Measurements from ENCODE around the gene PRMT2.
"Not testable (repeated sequence)": the region's sequence is repeated elsewhere in the genome, so short reads cannot be mapped to it uniquely, and the experiment has no call there.

Gene PRMT2

GRCh38 chr21:46617267-46618051 is 18.0 kb upstream of the PRMT2 start:
- no peak for DNase-seq (ENCODE audit: low read depth)

GRCh38 chr21:46618738-46619379 is 16.6 kb upstream of the PRMT2 start:
- DNase-seq (ENCODE audit: low read depth) = no peak

GRCh38 chr21:46619846-46620245 is 15.6 kb upstream of the PRMT2 start:
- no peak for DNase-seq (ENCODE audit: low read depth)

GRCh38 chr21:46620846-46621245 is 14.6 kb upstream of the PRMT2 start:
- no peak for DNase-seq (ENCODE audit: low read depth)

DNA sequence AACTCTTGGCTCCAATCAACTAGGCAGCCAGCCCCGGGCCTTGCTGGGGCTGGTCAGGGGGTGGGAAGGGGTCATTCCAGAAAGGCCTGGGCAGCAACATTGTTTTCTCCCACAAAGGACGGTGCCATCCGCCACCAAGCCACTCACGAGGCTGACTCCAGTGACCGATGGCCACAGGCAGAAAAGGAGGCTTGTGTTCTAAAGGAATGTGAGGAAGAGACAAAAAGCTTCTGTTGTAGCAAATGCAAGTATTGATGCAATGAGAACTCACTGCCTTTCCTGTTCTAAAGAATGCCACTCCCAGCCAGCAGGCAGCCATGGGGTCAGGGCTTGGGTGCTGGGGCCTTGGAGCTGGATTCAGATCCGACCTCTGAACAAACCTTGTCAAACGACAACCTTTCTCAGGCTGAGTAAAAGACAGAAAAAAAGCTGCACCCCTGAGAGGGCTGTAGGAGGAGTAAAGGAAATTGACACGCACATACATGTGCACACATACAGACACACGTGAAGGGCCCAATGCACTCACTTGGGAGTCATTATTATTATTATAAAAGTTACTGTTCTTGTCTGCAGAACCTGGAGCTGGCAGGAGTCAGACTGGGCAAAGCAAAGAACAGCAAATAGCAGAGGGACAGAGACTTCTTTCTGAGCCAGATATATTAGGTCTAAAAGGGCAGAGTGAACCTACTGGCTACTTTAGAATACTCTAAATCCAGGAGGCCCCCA is 13.9 kb upstream of the PRMT2 start:
- no peak for DNase-seq (ENCODE audit: low read depth)

- DNase-seq (ENCODE audit: low read depth) = no peak
Observed at GRCh38 chr21:46622226-46622625, 13.2 kb upstream of the PRMT2 start.

DNA sequence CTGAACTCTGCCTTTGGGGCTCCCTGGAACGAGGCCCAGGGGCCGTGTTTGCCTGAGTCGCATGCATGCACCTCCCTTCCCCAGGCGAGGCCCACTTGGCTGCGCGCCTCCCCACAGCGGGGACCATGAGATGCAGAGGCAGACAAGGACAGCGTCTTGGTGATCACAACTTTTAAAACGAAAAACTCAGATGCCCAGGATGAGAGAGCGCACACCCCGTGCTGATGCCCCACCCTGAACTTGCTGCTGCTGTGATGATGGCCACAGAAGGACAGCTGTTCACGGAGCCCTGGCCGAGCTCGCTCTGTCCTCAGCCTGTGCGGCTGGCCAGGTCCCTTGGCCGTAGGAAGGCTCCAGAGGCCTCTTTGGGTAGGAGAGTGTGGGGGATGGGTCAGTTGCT is 11.4 kb upstream of the PRMT2 start:
- DNase-seq (ENCODE audit: low read depth) = no peak

DNA sequence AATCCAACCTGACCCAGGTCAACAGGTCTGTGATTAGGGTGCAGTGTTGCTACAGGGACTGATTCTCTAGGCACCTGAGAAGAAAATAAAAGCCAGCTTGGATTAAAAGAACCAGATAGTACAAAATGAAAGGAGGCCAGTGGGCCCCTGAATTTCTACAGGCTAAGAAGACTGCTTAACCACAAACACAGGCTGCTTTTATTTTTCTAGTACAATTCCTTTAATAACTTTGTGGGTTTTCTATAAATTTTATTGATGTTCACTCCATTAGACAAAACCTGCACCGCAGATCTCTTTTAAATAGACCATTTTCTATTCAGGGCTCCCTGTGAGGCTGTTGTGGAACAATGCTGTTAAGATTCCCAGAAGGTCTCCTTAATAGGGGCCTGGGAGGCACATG is 9.7 kb upstream of the PRMT2 start:
- DNase-seq (ENCODE audit: low read depth) = no peak

GRCh38 chr21:46626536-46626935 is 8.9 kb upstream of the PRMT2 start:
- DNase-seq (ENCODE audit: low read depth) = no peak

- no peak for DNase-seq (ENCODE audit: low read depth)
Observed at GRCh38 chr21:46626975-46627501, 8.4 kb upstream of the PRMT2 start.

DNA sequence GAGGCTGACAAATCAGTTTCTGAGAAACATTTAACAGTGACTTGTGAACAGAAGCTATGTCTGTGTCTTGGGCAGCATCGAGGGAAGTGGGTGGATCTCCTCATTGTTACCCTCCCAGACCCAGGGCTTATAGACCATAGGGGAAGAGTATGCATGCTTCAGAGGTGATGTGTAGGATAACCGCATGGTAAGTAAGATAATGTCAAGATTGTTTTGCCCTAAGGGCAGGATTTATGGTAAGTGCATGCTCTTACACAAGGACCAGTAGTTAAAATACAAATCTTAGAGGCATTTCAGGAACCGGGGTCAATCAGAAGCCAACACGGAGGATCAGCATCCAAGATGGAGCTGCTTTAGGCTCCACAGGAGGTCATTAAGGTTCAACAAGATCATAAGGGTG is 7.7 kb upstream of the PRMT2 start:
- DNase-seq (ENCODE audit: low read depth) = no peak

GRCh38 chr21:46628868-46629267 is 6.6 kb upstream of the PRMT2 start:
- DNase-seq (ENCODE audit: low read depth) = no peak

GRCh38 chr21:46630915-46631314 is 4.6 kb upstream of the PRMT2 start:
- not testable (repeated sequence) for DNase-seq (ENCODE audit: low read depth)

- DNase-seq (ENCODE audit: low read depth) = no peak
Observed at GRCh38 chr21:46633566-46633965, 1.9 kb upstream of the PRMT2 start.

DNA sequence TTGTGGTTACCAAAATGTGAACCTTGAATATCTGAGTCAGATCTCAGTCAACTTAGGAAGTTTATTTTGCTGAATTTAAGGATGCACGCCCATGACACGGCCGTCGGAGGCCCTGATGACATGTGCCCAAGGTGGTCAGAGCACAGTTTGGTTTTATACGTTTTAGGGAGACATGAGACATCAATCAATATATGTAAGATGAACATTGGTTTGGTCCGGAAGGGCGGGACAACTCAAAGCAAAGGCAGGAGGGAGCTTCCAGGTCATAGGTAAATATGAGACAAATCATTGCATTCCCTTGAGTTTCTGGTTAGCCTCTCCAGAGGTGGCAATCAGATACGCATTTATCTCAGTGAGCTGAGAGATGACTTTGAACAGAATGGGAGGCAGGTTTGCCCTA is 1.0 kb upstream of the PRMT2 start:
- DNase-seq (ENCODE audit: low read depth) = no peak

- no peak for DNase-seq (ENCODE audit: low read depth)
Observed at GRCh38 chr21:46634966-46635323, 529 bp upstream of the PRMT2 start.

- DNase-seq (ENCODE audit: low read depth) = no peak
Observed at GRCh38 chr21:46636181-46636512, 673 bp downstream of the PRMT2 start.

- no peak for DNase-seq (ENCODE audit: low read depth)
Observed at GRCh38 chr21:46636550-46637285, 1.2 kb downstream of the PRMT2 start.

GRCh38 chr21:46637952-46638746 is 2.7 kb downstream of the PRMT2 start:
- DNase-seq (ENCODE audit: low read depth) = no peak

GRCh38 chr21:46639489-46640386 is 4.3 kb downstream of the PRMT2 start:
- DNase-seq (ENCODE audit: low read depth) = no peak

- DNase-seq (ENCODE audit: low read depth) = no peak
Observed at GRCh38 chr21:46641656-46642055, 6.2 kb downstream of the PRMT2 start.
